Measurements from ENCODE around the gene GRIP2.
A peak's percentile ranks its signal among the peaks of the same experiment; 100 is the strongest.

Gene GRIP2

DNA sequence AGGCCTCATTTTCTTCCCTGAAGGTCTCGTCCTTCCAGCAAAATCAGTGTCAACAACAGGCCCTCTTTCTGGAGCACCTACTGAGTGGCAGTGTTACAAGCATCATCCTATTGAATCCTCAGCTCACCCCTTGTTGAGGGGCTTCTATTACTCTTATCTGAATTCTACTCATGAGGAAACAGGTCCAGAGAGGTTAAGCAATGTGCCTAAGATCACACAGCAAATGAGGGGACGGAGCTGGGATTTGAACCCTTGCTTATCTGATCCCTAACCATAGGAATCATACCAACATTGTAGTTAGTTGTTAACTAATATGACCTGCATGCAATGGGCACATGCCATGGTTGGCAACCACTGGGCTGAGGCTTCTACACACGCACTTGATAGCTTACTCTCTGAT is 74.7 kb downstream of the GRIP2 start:
- no peak for DNase-seq (ENCODE audit: low read depth)

DNA sequence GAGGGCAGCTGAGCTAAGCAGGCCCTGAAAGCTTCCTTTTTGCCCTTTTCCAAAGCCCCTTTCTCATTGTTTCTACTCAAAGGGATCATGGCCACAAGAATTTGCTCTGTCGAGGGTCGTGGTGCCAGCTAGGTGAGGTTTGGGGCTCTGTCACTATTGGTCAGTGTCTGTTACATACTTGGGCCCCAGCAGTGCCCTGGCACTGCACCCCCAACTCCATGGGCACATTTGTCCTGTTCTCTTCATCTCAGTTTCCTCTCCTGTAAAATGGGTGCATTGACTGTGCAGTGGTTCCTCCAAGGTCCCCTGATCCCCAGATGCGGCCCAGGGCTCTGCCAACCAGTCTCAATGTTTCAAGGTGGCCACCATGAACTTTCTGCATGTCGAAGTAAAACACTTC is 75.6 kb downstream of the GRIP2 start:
- DNase-seq (ENCODE audit: low read depth) = no peak

DNA sequence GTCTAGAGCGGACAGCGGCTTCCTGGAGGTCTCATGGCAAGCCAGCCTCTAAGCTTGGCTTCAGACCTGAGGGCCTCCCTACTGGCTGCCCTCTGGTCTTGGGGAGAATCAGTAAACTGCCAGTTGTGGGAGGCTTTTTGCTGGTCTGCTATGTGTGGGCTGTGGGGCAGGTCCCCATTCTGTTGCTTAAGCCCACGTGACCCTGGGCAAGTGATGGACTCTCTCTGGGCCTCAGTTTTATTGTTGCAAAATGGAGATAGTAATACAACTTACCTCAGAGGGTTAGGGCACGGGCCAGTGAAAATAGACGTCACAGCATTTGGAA is 76.0 kb downstream of the GRIP2 start:
- DNase-seq (ENCODE audit: low read depth) = no peak

DNA sequence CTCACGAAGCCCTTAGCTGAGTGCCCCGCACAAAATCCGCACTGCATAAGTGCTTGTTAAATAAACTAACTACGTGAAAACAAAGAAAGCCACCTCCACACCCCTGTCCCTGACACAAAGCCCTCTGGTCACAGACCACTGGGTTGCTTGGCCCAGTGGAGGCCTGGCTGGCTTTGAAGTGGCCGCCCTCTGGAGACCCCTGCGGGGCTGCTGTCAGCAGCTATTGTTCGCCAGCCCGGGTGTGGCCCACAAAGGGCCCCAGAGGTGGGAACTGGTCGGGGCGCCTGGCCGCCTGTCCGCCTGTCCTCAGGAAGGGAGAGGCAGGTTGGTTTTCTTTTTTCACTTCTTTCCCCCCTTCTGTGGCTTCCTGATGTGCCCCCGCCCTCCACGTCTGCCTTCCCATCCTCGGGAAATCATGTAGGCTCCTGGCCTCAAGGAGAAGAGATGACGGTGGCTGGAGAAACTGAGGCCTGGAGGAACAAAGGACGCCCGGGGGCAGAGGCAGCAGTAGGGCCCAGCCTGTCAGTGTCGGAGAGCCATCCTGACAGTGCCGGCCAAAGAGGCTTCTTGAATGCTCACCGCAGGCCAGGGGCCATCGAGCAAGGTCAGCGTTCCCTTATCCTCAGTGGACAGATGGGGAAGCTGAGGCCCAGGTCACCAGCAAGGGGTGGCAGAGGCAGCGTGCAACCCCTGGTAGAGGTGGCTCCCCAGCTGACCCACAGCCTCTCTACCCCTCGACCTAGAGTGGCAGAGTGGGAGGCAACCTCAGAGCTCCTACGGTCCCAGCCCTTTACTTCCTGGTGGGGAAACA is 76.6 kb downstream of the GRIP2 start:
- DNase-seq (ENCODE audit: low read depth) = no peak

DNA sequence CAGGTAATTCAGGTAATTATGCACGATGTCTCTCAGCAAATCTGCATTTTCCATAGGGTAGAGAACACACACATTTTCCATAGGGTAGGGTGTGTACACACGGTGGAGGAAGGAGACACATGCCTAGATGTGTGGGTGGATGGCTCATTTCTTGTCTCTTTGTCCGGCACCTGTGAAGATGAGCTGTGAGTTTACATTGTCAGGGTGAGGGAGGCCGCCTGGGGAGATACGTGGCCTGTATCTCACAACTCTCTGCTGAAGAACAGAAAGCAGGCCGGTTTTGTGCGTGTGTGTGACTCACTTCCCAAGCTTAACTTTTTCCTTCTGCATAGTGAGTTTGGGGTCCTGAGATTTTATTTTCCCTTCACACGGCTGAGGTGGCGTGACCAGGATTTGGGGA is 77.4 kb downstream of the GRIP2 start:
- DNase-seq (ENCODE audit: low read depth) = peak; percentile 70

DNA sequence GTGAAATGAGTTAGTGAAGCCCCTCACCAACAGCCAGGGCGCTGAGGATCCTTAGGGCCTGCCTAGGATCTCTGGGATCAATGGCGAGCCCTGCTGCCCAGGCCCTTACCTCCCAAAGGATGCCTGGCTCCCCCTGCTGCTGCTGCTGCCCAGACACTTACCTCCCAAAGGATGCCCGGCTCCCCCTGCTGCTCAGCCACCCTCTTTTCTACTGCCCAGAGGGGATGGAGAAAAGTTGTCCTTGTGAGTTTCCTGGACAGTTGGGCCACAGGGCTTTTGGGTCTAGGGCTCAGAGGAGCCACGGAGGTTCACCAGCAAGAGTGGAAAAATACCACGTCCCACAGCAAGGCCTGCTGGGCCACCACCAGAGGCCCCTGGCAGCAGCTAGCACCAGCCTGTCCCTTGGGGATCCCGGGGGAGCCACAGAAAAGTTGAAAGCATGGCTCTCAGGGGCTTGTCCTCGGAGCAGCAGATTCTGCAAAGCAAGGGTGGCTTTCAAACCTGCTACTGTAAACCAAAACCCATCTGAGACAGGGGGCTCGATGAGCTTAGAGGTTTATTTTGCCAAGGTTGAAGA is 78.3 kb downstream of the GRIP2 start:
- DNase-seq (ENCODE audit: low read depth) = peak; percentile 77

DNA sequence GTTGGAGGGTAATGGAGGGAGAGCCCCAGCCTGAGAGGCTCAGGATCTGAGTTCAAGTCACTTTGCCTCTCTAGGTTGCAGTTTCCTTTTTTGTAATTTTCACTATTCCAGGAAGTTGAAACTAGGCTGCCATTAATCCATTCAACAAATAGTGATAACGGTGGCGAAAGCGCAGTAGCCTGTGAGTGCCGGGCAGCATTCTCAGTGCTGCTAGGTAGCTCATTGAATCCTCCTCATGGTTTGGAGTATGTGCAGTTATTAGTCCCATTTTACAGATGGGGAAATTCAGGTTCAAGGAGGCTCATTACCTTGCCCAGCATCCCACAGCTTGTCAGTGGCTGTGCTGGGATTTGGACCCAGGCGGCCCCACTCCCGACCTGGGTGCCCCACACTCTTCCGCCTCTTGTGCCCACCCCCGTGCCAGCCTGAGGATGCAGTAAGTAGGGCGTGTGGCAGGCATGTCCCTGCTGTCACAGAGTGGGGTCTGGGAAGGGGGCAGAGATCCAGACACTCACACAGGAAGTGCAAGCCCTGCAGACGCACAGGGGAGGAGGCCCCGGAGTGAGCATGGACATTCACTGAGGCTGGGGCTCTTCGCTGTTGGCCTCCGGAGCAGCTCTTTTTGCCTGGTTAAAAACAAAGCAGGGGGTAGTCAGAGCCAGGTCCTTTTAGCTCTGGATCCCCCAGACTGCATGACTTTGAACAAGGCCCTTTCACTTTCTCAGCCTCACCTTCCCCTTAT is 79.0 kb downstream of the GRIP2 start:
- DNase-seq (ENCODE audit: low read depth) = no peak

DNA sequence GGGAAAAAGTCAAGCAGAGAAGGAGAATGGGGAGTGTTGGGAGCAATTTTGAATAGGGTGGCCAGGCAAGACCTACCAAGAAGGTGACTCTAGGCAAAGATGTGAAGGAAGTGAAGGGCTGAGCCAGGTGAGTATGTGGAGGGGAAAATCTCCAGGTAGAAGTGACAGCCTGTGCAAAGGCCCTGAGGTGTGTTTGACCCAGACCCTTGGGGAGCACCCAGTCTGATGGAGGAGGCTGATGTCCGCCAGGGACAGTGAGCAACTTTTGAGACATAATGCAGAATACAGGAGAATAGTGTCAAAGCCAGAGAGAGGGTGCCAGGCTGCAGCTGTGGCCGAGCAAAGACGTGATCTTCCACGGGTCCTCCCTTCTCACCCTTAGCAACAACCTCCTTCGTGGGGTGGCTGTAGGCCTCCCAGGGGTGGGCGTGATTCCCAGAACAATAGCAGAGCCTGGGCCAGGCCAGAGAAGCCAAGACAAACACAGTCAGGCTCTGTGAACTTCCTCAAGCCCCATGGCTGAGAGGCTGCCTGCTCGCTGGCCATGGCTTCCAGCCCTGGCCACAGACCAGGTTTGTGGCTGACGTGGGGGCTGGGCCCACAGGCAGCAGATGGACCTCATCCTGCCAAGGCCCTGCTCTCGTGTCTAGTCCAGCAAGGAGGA is 79.7 kb downstream of the GRIP2 start:
- DNase-seq (ENCODE audit: low read depth) = peak; percentile 90

DNA sequence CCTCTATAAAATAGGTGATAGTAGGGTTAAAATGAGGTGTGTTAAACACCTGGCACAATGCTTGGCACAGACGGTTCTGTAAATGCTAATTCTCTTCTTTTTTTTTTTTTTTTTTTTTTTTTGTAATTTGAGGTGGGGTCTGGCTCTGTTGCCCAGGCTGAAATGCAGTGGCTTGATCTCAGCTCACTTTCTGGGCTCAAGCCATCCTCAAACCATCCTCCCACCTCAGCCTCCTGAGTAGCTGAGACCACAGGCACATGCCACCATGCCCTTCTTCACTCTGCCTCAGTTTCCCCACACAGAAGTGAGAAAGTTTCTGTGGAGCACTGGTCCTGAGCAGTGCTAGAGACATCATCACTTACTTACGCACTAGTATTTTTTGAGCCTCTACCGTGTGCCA is 80.4 kb downstream of the GRIP2 start:
- no peak for DNase-seq (ENCODE audit: low read depth)

DNA sequence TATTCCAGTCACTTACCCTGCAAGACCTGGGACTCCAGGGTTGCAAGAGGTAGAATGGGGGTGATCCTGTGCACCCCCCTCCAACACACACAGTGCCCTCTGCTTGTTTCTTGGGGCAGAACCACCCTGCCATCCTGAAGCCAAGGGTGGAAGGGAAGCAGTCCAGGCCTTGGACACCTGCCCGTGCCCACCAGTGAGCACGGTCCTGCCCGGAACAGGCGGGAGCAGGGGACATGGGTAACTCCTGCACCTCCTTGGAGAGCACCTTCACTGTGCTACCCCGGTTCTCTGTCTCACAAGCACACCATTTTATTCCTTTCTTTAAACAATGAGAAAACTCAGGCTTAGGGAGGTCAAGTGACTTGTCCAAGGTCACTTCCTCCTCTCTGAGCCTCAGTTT is 80.8 kb downstream of the GRIP2 start:
- no peak for DNase-seq (ENCODE audit: low read depth)

DNA sequence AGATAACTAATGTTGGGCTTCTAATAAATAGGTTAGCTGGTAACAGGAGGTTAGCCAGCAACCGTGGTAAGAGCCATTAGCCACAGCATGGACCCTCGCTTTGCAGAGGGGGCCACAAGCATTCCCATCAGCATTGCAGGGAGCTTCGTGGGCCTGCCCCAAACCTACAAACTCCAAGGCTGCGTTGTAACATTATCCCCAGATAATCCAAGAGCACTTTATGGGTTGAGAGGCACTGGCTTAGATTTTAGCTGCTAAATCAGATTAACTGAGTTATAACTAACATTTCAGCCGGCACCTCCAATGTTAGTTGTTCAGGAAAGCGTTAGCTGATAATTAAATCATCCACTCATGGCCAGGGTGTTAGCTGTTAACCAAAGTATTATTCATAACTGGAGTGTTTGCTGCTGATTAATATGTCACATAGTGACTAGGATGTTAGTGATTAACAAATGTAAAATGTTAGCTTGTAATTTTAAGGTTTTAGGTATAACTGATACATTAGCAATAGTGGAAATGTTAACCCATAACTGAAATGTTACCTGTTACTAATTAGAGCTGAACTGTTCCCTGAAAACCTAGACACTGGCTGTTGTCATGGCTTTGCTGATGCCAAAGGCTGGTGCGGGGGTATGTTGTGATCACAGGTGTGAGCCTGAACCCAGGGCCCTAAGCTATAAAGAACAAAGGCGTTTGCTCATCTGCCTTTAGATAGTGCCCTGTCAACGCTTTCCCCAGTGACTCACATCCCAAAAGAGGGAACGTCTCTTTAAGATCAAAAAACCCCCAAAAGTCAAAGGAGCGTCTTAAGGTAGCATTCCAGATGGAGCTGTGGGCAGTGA is 81.5 kb downstream of the GRIP2 start:
- DNase-seq (ENCODE audit: low read depth) = no peak

DNA sequence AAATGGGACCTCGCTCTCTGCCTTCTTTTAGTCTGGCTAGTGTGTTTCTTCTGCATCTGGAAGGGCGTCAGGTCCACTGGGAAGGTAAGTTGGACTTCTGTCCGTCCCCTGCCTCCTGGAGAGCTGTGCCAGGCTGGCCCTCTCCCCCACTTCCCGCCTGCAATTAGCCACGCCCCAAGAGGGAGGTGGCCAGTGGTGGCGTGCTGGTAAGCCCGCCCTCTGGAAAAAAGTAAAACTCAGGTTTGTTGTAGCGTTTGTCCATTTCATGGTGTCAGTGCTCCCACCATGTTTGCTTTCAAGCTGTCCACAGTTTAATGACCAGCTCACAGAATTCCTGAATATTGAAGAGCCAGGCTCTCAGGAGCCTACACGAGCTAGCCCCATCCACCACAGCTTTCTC is 82.1 kb downstream of the GRIP2 start:
- DNase-seq (ENCODE audit: low read depth) = no peak

DNA sequence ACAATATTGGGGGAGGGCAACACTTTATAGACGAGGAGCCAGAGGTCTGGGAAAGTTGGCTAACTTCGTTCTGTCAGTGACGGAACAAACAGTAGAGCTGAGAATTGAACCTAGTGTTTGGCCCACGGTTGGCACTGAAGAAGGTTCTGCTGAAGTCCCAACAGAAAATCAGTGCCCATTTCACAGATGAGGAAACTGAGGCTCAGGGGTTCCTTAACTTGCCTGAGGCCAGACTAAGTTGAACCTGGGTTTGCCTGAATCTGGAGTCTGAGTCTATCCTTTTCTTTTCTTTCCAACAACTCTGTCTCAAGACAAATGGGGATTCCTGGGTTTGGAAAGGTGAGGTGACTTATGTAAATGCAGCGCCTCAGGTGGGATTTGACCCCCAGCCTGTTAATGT is 82.7 kb downstream of the GRIP2 start:
- DNase-seq (ENCODE audit: low read depth) = no peak

DNA sequence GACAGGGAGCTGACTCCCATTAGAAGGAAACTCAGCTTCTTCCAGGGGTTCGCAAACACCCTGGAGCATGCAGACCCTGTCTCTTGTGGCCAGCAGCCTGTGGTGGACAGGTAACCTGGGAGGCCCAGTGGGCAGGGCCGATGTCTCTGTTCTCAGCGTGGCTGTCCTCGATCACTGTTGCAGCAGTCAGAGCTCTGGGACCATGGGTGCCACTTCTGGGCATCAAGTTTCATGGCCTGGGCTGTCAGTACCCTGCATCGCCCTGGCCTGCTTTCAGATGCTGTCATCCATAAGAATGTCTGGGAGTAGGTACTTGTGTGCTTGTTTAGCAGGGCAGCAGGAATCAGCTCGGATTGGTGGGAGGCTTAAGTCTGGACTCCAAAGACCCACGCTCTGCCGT is 83.3 kb downstream of the GRIP2 start:
- no peak for DNase-seq (ENCODE audit: low read depth)

DNA sequence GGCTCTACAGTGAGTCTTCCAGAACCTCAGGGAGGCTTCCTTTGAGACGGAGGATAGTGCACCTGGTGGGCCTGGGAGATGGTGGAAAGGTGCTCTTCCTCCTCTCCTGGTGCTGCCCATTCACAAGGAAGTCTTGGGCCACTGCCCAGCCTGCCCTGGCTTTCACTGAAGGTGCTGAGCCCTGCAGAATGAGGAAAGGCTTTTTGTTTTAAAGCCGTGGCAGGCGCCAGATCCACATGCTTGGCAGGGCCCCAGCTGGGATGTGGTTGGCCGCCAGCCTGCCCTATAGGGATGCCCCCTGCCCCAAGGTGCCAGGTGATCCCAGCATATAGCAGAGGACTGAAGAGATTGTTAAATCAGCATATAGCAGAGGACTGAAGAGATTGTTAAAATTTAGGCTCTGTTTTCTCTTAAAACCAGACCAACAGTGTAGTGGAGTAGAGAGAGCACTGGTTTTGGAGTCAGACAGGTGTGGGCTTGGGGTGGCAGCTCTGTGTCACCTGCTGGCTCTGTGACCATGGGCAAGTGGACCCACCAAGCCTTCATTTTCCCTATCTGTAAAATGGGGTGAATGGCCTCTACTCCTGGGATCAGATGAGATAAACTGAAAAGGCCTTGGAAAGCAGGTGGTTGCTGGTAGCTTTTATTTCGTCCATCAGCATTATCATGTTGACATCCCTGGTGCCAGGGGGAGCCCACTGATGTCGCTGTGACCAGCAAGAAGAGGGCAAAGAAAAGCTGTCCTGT is 84.4 kb downstream of the GRIP2 start:
- no peak for DNase-seq (ENCODE audit: low read depth)

DNA sequence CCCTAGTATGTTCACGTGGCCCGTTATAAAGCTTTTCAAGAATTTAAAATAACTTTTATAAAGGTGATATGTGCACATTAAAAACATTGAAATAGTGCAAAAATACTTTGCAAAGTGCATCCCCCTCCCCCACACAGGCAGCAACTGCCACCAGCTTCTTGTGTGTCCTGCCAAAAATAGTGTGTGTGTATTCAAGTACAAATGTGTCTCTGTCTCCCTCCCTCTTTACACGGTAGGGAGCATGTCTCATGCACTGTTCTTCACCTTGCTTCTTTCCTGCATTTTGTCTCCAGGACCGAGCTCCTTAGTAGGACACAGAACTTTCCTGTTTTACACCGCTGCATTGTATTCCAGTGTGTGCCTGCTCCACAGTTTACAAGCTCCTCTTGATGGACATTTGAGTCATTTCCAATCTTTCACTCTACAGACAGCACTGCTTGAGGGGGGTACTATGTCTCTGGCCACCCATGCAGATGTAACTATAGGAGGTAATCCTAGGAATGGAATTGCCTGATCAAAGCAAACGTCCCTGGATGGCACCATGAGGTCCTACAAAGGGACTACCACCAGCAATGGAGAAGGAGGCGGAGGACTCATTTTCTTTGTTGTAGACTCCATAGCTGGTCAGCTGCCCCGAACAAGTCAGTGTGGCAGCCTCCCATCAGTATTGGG is 85.4 kb downstream of the GRIP2 start:
- no peak for DNase-seq (ENCODE audit: low read depth)

DNA sequence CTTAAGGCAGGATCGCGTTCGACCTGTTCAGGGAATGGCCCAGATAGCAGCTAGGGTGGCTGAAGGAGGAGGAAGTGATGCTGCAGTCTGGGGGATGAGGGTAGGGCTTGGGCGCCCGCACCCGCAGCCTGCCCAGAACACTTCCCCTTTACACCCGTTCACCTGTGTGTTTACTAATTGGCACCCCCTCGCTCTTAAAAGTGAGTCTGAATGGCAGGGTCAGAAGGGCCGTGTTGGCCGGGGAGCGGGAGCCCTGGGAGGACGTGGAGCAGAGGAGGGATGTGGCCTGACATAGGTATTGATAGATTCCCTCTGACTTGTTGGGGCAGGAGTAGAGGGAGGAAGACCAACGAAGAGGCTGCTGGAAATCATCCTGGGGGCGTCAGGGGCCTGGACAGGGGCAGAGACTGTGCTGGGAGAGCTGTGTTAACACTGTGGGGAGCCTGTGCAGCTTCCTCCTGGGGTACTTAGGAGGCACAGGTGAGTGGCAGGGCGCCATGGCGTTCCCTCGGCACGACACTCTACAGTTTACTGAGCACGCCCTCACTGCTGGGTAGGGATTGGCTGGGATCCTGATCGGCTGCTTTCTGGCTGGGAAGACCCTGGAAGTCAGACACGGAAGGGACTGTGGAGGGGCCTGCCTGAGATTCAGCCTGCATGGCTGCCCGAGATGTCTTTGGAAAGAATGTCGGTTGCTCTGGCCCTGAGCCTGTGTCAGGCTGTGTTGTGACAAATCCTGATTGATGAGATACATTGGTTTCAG is 86.1 kb downstream of the GRIP2 start:
- DNase-seq (ENCODE audit: low read depth) = no peak

DNA sequence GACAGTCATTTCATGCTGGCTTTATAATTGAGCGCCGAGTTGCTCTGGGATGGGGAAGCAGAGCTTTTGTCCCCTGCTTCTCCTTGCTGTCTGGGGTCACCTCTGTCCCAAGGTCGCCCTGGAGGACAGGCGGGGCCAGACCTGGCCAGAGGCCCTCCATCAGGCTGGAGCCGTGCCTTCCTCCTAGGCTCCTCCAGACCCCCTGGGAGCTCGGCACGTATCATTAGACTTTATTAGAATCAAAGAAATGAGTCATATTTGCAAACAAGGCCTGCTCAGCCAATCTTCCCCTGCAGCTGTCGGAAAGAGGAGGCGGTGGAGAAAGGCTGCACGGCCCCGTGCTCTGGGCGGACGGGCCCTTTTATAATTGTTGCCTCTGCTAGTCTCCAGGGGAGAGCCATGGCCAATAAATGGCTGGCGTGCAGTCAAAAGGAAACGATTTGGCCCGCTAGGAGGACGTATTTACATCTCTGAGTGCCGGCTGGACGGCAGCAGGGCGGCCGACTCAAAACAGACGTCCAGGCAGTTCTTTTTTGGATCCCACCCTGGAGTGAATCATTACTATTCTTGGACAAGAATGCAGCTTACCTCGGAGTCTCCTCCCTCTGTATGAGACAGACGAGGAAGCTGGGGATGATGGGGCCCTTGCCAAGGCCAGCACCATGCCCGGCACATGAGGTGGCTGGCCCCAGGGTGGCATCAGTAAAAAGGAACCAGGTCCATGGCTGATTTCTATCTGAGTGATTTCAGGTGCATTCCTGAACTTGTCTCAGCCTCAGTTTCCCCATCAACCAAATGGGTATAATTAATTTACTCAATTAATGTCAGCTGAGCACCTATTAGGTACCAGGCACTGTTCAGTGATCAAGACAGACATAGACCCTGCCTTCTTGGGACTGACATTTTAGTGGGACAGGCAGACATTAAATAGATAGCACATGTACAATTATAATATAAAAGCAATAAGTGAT is 87.1 kb downstream of the GRIP2 start:
- DNase-seq (ENCODE audit: low read depth) = peak; percentile 96

Measured in iris pigment epithelial cell (primary cell).